ENCODE data around the gene RFWD3.

The RFWD3 gene

DNA sequence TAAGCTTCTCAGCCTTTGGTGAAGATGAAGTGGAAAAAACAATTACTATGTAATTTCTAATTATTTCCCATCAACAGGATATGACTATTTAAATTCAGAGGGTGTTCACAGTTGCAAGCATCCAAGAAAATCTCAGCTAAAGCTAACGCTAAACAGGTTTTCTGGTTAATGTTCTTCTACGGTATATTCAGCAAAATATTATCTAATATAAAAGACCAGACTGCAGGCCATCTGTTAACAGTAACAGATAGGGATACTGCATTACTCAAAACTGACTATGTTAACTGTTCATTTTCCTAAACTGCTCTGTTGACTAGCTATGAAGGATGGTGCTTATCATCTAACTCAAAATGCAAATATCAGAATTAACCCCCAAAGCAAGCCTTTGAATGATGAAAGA is 92.5 kb downstream of the RFWD3 start:
- TF ChIP-seq TAF1 (IDR thresholded peaks at IDR 0.05; ENCODE audit: borderline replicate concordance, insufficient read depth, low read length) (no peak), FOXP2 (optimal IDR thresholded peaks at IDR 0.05; ENCODE audit: borderline replicate concordance, extremely low read depth, extremely low read length, insufficient read depth) (no peak), SIN3A (IDR thresholded peaks at IDR 0.05; ENCODE audit: borderline replicate concordance, insufficient read depth, low read length) (no peak), POLR2AphosphoS5 (IDR thresholded peaks at IDR 0.05; ENCODE audit: low read depth, low read length) (no peak)
- TF ChIP-seq, protein P1, sequence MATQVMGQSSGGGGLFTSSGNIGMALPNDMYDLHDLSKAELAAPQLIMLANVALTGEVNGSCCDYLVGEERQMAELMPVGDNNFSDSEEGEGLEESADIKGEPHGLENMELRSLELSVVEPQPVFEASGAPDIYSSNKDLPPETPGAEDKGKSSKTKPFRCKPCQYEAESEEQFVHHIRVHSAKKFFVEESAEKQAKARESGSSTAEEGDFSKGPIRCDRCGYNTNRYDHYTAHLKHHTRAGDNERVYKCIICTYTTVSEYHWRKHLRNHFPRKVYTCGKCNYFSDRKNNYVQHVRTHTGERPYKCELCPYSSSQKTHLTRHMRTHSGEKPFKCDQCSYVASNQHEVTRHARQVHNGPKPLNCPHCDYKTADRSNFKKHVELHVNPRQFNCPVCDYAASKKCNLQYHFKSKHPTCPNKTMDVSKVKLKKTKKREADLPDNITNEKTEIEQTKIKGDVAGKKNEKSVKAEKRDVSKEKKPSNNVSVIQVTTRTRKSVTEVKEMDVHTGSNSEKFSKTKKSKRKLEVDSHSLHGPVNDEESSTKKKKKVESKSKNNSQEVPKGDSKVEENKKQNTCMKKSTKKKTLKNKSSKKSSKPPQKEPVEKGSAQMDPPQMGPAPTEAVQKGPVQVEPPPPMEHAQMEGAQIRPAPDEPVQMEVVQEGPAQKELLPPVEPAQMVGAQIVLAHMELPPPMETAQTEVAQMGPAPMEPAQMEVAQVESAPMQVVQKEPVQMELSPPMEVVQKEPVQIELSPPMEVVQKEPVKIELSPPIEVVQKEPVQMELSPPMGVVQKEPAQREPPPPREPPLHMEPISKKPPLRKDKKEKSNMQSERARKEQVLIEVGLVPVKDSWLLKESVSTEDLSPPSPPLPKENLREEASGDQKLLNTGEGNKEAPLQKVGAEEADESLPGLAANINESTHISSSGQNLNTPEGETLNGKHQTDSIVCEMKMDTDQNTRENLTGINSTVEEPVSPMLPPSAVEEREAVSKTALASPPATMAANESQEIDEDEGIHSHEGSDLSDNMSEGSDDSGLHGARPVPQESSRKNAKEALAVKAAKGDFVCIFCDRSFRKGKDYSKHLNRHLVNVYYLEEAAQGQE (IDR thresholded peaks at IDR 0.05; ENCODE audit: insufficient read depth in 1 of 2, low read depth in 2 of 2, low read length in 2 of 2) = no peak

GRCh38 chr16:74573622-74574021 is 93.1 kb downstream of the RFWD3 start:
- TF ChIP-seq POLR2AphosphoS5 (IDR thresholded peaks at IDR 0.05; ENCODE audit: low read depth, low read length) (no peak), TAF1 (IDR thresholded peaks at IDR 0.05; ENCODE audit: borderline replicate concordance, insufficient read depth, low read length) (no peak), FOXP2 (optimal IDR thresholded peaks at IDR 0.05; ENCODE audit: borderline replicate concordance, extremely low read depth, extremely low read length, insufficient read depth) (no peak)

Data from PFSK-1 (cell line).